ENCODE data around the gene AREG.
"Not testable (repeated sequence)": the region's sequence is repeated elsewhere in the genome, so short reads cannot be mapped to it uniquely, and the experiment has no call there.

AREG gene, protein sequence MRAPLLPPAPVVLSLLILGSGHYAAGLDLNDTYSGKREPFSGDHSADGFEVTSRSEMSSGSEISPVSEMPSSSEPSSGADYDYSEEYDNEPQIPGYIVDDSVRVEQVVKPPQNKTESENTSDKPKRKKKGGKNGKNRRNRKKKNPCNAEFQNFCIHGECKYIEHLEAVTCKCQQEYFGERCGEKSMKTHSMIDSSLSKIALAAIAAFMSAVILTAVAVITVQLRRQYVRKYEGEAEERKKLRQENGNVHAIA

GRCh38 chr4:74444891-74445642 is at the start of gene AREG:
Gene AREG (plus strand): TSS chr4:74445136. CDS start chr4:74445346, 210 bp downstream.
- peak within 1 kb of the TSS; percentile 43 for H3K4me3 ChIP-seq (ENCODE audit: low read depth, low read length)
- TF ChIP-seq, protein P1, sequence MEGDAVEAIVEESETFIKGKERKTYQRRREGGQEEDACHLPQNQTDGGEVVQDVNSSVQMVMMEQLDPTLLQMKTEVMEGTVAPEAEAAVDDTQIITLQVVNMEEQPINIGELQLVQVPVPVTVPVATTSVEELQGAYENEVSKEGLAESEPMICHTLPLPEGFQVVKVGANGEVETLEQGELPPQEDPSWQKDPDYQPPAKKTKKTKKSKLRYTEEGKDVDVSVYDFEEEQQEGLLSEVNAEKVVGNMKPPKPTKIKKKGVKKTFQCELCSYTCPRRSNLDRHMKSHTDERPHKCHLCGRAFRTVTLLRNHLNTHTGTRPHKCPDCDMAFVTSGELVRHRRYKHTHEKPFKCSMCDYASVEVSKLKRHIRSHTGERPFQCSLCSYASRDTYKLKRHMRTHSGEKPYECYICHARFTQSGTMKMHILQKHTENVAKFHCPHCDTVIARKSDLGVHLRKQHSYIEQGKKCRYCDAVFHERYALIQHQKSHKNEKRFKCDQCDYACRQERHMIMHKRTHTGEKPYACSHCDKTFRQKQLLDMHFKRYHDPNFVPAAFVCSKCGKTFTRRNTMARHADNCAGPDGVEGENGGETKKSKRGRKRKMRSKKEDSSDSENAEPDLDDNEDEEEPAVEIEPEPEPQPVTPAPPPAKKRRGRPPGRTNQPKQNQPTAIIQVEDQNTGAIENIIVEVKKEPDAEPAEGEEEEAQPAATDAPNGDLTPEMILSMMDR (IDR thresholded peaks at IDR 0.05; ENCODE audit: insufficient read depth, low read depth, low read length, missing control alignments) = peak; percentile 28
- DNase-seq (ENCODE audit: low read depth) = peak; percentile 70

- no peak for DNase-seq (ENCODE audit: low read depth)
- TF ChIP-seq, protein P1 (IDR thresholded peaks at IDR 0.05; ENCODE audit: insufficient read depth, low read depth, low read length, missing control alignments) = no peak
Observed at GRCh38 chr4:74395633-74396032, 49.3 kb upstream of the AREG start.

GRCh38 chr4:74397748-74398426 is 47.0 kb upstream of the AREG start:
- DNase-seq (ENCODE audit: low read depth) = no peak
- TF ChIP-seq, protein P1 (IDR thresholded peaks at IDR 0.05; ENCODE audit: insufficient read depth, low read depth, low read length, missing control alignments) = no peak
- H3K4me3 ChIP-seq (ENCODE audit: low read depth, low read length) = peak overlapping the region; percentile 62

More at GRCh38 chr4:74395633-74396032, 49.3 kb upstream of the AREG start:
- H3K4me3 ChIP-seq (ENCODE audit: low read depth, low read length) = no peak overlapping the region

DNA sequence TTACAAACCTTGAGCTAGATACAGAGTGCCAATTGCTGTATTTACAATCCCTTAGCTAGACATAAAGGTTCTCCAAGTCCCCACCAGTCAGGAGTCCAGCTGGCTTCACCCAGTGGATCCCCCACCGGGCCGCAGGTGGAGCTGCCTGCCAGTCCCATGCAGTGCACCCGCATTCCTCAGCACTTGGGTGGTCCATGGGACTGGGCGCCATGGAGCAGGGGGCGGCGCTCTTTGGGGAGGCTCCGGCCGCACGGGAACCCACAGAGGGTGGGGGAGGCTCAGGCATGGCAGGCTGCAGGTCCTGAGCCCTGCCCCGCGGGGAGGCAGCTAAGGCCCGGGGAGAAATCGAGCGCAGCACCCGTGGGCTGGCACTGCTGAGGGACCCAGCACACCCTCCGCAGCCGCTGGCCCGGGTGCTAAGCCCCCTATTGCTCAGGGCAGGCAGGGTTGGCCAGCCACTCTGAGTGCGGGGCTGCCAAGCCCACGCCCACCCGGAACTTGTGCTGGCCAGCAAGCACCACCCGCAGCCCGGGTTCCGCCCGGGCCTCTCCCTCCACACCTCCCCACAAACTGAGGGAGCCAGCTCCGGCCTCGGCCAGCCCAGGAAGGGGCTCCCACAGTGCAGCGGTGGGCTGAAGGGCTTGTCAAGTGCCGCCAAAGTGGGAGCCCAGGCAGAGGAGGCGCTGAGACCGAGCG is 45.9 kb upstream of the AREG start:
- DNase-seq (ENCODE audit: low read depth); H3K4me3 ChIP-seq (ENCODE audit: low read depth, low read length): not testable (repeated sequence)

GRCh38 chr4:74400395-74400794 is 44.5 kb upstream of the AREG start:
- DNase-seq (ENCODE audit: low read depth) = no peak
- TF ChIP-seq, protein P1 (IDR thresholded peaks at IDR 0.05; ENCODE audit: insufficient read depth, low read depth, low read length, missing control alignments) = no peak
- no peak overlapping the region for H3K4me3 ChIP-seq (ENCODE audit: low read depth, low read length)

- TF ChIP-seq, protein P1 (IDR thresholded peaks at IDR 0.05; ENCODE audit: insufficient read depth, low read depth, low read length, missing control alignments) = no peak
- H3K4me3 ChIP-seq (ENCODE audit: low read depth, low read length) = no peak overlapping the region
- DNase-seq (ENCODE audit: low read depth) = peak; percentile 12
Observed at GRCh38 chr4:74402692-74403456, 42.1 kb upstream of the AREG start.
